Fibroblast of lung (primary cell): Measurements from ENCODE around the gene STRA6. TPM values are rescaled to one million over a fixed set of nuclear protein-coding genes. Genes with fewer than 3 reads are reported as not detected.

Experiments used
- DNase-seq, 2 donors: peaks; one replicate each; pipeline versions ENCODE4 v3.0.0 to v3.0.0-alpha.2; 2010; ENCODE audit warnings: low read depth in 2 of 2
- H2AFZ ChIP-seq: 2 replicates; pipeline ENCODE4 v1.5.1; 2012; ENCODE audit warnings: low read length, control low read depth, inconsistent platforms
- H3K27ac ChIP-seq: 2 replicates; pipeline ENCODE4 v1.5.1; 2011; ENCODE audit warnings: low read length, control low read depth; ENCODE audit not compliant: insufficient read depth
- H3K27me3 ChIP-seq: 2 replicates; pipeline ENCODE4 v1.5.1; 2011; ENCODE audit warnings: mild to moderate bottlenecking, low read length; ENCODE audit not compliant: control insufficient read depth, insufficient read depth
- H3K36me3 ChIP-seq: 2 replicates; pipeline ENCODE4 v1.5.1; 2011; ENCODE audit warnings: low read length; ENCODE audit not compliant: control insufficient read depth, insufficient read depth
- H3K4me1 ChIP-seq: 2 replicates; pipeline ENCODE4 v1.5.1; 2011; ENCODE audit warnings: low read length; ENCODE audit not compliant: control insufficient read depth, insufficient read depth; ENCODE audit errors: extremely low read depth
- H3K4me2 ChIP-seq: 2 replicates; pipeline ENCODE4 v1.5.1; 2011; ENCODE audit warnings: low read length, control low read depth; ENCODE audit not compliant: insufficient read depth; ENCODE audit errors: extremely low read depth
- H3K4me3 ChIP-seq, 4 experiments: fragments of 200-600 bp in 1 of 4; sonication (generic) in 1 of 4; replicated peaks in 1 of 4; 2 replicates each; pipeline ENCODE4 v1.5.1; 2011 to 2016; ENCODE audit warnings: low read length in 4 of 4, low read depth in 3 of 4, mild to moderate bottlenecking in 3 of 4, control low read depth in 2 of 4, inconsistent platforms in 1 of 4, mixed read lengths in 1 of 4; ENCODE audit not compliant: insufficient read depth in 1 of 4; ENCODE audit errors: control extremely low read depth in 1 of 4
- H3K79me2 ChIP-seq: 2 replicates; pipeline ENCODE4 v1.5.1; 2012; ENCODE audit warnings: mild to moderate bottlenecking, low read length, inconsistent platforms; ENCODE audit not compliant: control insufficient read depth, insufficient read depth
- H3K9ac ChIP-seq: 2 replicates; pipeline ENCODE4 v1.5.1; 2011; ENCODE audit warnings: mild to moderate bottlenecking, low read length, control low read depth; ENCODE audit not compliant: insufficient read depth
- H3K9me3 ChIP-seq: 2 replicates; pipeline ENCODE4 v1.5.1; 2012; ENCODE audit warnings: low read depth, low read length; ENCODE audit not compliant: control insufficient read depth, insufficient read depth
- H4K20me1 ChIP-seq: 2 replicates; pipeline ENCODE4 v1.5.1; 2011; ENCODE audit warnings: low read length; ENCODE audit not compliant: control insufficient read depth, insufficient read depth; ENCODE audit errors: extremely low read depth
- CTCF ChIP-seq, 2 donors: IDR thresholded peaks in 1 of 2; conservative IDR thresholded peaks in 1 of 2; 1 replicate in 1 of 2; 2 replicates in 1 of 2; pipeline ENCODE4 v1.5.1; 2011 to 2012; ENCODE audit warnings: low read length in 2 of 2, control low read depth in 1 of 2, inconsistent platforms in 1 of 2, low read depth in 1 of 2, mild to moderate bottlenecking in 1 of 2
- EZH2 ChIP-seq: IDR thresholded peaks from 2 replicates; pipeline ENCODE4 v1.5.1; 2012; ENCODE audit warnings: low read length, control low read depth, mild to moderate bottlenecking; ENCODE audit errors: missing control alignments
- polyA plus RNA-seq, 2 donors: library from polyadenylated mRNA; depleted of rRNA in 1 of 2; stranded (reverse) in 1 of 2; unstranded in 1 of 2; fragments of >200 nt; gene quantifications; 2 replicates each; pipeline ENCODE4 v1.2.1, GENCODE V29; 2011 to 2012; ENCODE audit warnings: missing spikeins in 1 of 2
- total RNA-seq: library from RNA; depleted of rRNA; stranded (reverse); fragments of >200 nt; gene quantifications from 2 replicates; pipeline ENCODE4 v1.2.1, GENCODE V29; 2014

The STRA6 gene
- total and polyA plus RNA-seq, 2 donors (not counting 1 experiment from before 2014, with no cell fraction given): 0.17 TPM; not detected in 1

- no peak overlapping the region for H3K4me2 ChIP-seq
- no peak overlapping the region for H2AFZ ChIP-seq
- H3K9ac ChIP-seq: no peak overlapping the region
These were observed 722 bp downstream of the STRA6 start for GRCh38 chr15:74201710-74202420.

GRCh38 chr15:74200871-74201419 is 1.6 kb downstream of the STRA6 start:
- H3K36me3 ChIP-seq: no peaks in the 10 kb centered on the region
- H3K27me3 ChIP-seq: no peaks in the 10 kb centered on the region
- H3K4me2 ChIP-seq: peak overlapping the region; percentile 54
- TF ChIP-seq CTCF (conservative IDR thresholded peaks at IDR 0.05 in 1 of 2, IDR thresholded peaks at IDR 0.05 in 1 of 2; ENCODE audit: low read depth in 1 of 2, low read length in 2 of 2) (no peak), EZH2 (no peak)
- no peaks in the 10 kb centered on the region for H3K79me2 ChIP-seq
- DNase-seq: peak; percentile 54 to 55
- H3K9ac ChIP-seq: no peak overlapping the region
- H4K20me1 ChIP-seq: no peaks in the 10 kb centered on the region
- H3K4me3 ChIP-seq: no peak overlapping the region
- H3K27ac ChIP-seq: peak overlapping the region; percentile 16
- H3K4me1 ChIP-seq: peaks cover 17% of the 10 kb centered on the region
- no peaks in the 10 kb centered on the region for H3K9me3 ChIP-seq
- H2AFZ ChIP-seq: no peak overlapping the region

More at GRCh38 chr15:74201710-74202420, 722 bp downstream of the STRA6 start:
- DNase-seq: peak in 1 of 2 donors; percentile 70
- peaks cover 9% of the 10 kb centered on the region for H3K4me1 ChIP-seq
- H4K20me1 ChIP-seq: no peaks in the 10 kb centered on the region
- no peak overlapping the region for H3K4me3 ChIP-seq
- H3K27me3 ChIP-seq: no peaks in the 10 kb centered on the region
- no peaks in the 10 kb centered on the region for H3K79me2 ChIP-seq
- no peak overlapping the region for H3K27ac ChIP-seq
- H3K36me3 ChIP-seq: no peaks in the 10 kb centered on the region
- TF ChIP-seq EZH2 (no peak), CTCF (conservative IDR thresholded peaks at IDR 0.05 in 1 of 2, IDR thresholded peaks at IDR 0.05 in 1 of 2; ENCODE audit: low read depth in 1 of 2, low read length in 2 of 2) (no peak)
- no peaks in the 10 kb centered on the region for H3K9me3 ChIP-seq

GRCh38 chr15:74200412-74200815 is 2.2 kb downstream of the STRA6 start:
- TF ChIP-seq EZH2: no peak
- no peak for TF ChIP-seq CTCF (conservative IDR thresholded peaks at IDR 0.05 in 1 of 2, IDR thresholded peaks at IDR 0.05 in 1 of 2; ENCODE audit: low read depth in 1 of 2, low read length in 2 of 2)
- DNase-seq: peak; percentile 61 to 79
- Histone ChIP-seq H3K27me3 (no peaks in the 10 kb centered on the region), H3K79me2 (no peaks in the 10 kb centered on the region), H3K4me2 (peak overlapping the region; percentile 54), H3K9me3 (no peaks in the 10 kb centered on the region), H3K36me3 (no peaks in the 10 kb centered on the region), H3K9ac (no peak overlapping the region), H2AFZ (no peak overlapping the region), H3K4me1 (peaks cover 17% of the 10 kb centered on the region), H3K27ac (peak overlapping the region; percentile 16), H3K4me3 (no peak overlapping the region), H4K20me1 (no peaks in the 10 kb centered on the region)
